Spleen (tissue), 3 donors: ENCODE data around the gene ATP6V1B1.

Experiments used
- POLR2A ChIP-seq, 3 donors: fragments of 450-650 bp; IDR thresholded peaks; one replicate each; pipeline ENCODE4 v1.5.1; 2017; ENCODE audit warnings: antibody characterized with exemption in 3 of 3, mild to moderate bottlenecking in 1 of 3
- POLR2AphosphoS5 ChIP-seq, 3 donors: sonication (generic); formaldehyde crosslinking; IDR thresholded peaks; one replicate each; pipeline ENCODE4 v1.5.1; 2017; ENCODE audit warnings: antibody characterized with exemption in 3 of 3

DNA sequence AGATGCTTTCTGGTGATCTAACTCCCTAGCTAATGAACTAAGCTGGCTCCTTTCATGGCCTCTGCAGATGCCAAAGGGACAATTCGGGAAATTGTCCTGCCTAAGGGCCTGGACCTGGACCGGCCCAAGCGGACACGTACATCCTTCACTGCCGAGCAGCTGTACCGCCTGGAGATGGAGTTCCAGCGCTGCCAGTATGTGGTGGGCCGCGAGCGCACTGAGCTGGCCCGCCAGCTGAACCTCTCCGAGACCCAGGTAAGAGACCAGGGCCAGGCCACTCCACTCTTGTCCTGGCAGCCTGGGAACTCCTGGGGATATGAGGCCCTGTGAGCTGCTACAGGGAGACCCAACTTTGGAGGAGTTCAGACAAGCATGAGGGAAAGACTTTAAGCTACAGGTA is 14.7 kb upstream of the ATP6V1B1 start:
- TF ChIP-seq POLR2AphosphoS5 (IDR thresholded peaks at IDR 0.05) (no peak), POLR2A (IDR thresholded peaks at IDR 0.05) (no peak)
